Cardiac fibroblast (primary cell): ENCODE measurements around the gene OPN3.

Source experiments
- DNase-seq, 2 donors: peaks; one replicate each; pipeline versions ENCODE4 v3.0.0 to v3.0.0-alpha.2; 2010; ENCODE audit warnings: low read depth in 2 of 2
- H3K4me3 ChIP-seq, 2 donors: replicated peaks in 1 of 2; 1 replicate in 1 of 2; 2 replicates in 1 of 2; pipeline ENCODE4 v1.5.1; 2011; ENCODE audit warnings: low read depth in 2 of 2, low read length in 2 of 2, mild to moderate bottlenecking in 2 of 2, moderate library complexity in 1 of 2
- CTCF ChIP-seq: IDR thresholded peaks from one replicate; pipeline ENCODE4 v1.5.1; 2011; ENCODE audit warnings: low read depth, mild to moderate bottlenecking, low read length, inconsistent platforms

The OPN3 gene

DNA sequence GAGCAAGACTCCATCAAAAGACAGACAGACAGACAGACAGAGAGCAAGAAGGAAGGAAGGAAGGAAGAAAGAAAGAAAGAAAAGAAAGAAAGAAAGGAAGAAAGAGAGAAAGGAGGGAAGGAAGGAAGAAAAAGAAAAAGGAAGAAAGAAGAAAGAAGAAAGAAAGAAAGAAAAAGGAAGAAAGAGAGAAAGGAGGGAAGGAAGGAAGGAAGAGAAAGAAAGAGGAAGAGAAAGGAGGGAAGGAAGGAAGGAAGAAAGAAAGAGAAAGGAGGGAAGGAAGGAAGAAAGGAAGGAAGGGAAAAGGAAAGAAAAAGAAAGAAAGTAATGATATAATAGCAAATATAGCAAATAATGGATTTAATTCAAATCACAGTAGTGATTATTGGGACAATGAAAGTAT is 32.7 kb downstream of the OPN3 start:
- TF ChIP-seq CTCF = no peak
- H3K4me3 ChIP-seq = no peak overlapping the region
- DNase-seq = no peak

GRCh38 chr1:241606544-241606943 is 33.6 kb downstream of the OPN3 start:
- no peak overlapping the region for H3K4me3 ChIP-seq
- peak in 1 of 2 donors; percentile 24 for DNase-seq
- TF ChIP-seq CTCF = no peak

- TF ChIP-seq CTCF = peak; percentile 26
- H3K4me3 ChIP-seq = no peak overlapping the region
- no peak for DNase-seq
These were observed 34.9 kb downstream of the OPN3 start for GRCh38 chr1:241605146-241605805.

DNA sequence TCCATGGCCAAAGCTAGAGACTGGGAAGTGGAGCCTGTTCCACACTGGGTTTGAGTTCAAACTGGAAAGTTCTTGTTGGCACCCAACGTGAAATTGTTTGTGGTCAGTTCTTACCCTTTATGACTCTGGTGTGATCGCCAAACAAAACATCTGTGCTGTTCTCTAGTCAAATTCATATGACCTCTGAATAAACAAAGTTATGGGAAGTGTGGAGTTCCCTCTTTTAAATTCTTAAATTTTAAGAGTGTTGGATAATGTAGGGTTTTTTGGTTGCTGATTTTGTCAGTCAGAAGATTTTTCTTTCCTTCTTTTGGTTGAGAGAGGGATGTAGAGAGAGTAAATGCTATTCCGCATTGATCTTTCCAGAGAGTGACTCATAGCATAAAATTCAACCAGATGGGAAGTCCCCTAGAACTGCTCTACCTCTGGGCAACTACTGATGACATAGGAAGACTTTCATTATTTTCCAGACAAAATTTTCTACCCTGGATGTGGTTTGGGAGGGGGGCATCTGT is 36.4 kb downstream of the OPN3 start:
- H3K4me3 ChIP-seq = no peak overlapping the region
- DNase-seq = peak; percentile 38 to 69
- TF ChIP-seq CTCF = no peak

DNA sequence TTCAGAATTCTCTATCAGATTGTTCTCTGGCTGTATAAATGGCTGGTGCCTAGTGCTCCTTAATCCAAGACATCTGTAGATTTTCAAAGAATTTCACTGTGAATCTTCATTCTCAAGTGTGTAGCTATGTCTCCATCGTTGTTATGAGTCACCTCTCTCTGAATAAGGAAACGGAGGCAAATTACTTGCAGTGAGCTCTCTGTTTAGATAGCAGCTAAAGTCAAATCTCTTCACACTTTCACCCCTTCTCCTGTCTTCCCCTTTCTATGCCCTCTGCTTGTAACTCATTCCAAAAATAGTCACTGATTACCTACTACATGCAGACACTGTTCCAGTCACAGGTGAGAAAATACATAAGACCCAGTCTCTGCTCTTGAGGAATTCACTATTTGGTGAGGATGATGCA is 39.7 kb downstream of the OPN3 start:
- DNase-seq = peak in 1 of 2 donors; percentile 44
- no peak overlapping the region for H3K4me3 ChIP-seq
- TF ChIP-seq CTCF = no peak

- no peak for DNase-seq
- no peak overlapping the region for H3K4me3 ChIP-seq
- no peak for TF ChIP-seq CTCF
These were observed 41.9 kb downstream of the OPN3 start for GRCh38 chr1:241598249-241598648.

GRCh38 chr1:241596633-241597032 is 43.5 kb downstream of the OPN3 start:
- H3K4me3 ChIP-seq = no peak overlapping the region
- TF ChIP-seq CTCF = no peak
- DNase-seq = no peak
